ENCODE results near the gene FHAD1. TPM values are rescaled to one million over a fixed set of nuclear protein-coding genes. Genes with fewer than 3 reads are reported as not detected.

Gene FHAD1
- total RNA-seq, 4 donors from 2014 or later: 0.96 TPM; not detected in 3

DNA sequence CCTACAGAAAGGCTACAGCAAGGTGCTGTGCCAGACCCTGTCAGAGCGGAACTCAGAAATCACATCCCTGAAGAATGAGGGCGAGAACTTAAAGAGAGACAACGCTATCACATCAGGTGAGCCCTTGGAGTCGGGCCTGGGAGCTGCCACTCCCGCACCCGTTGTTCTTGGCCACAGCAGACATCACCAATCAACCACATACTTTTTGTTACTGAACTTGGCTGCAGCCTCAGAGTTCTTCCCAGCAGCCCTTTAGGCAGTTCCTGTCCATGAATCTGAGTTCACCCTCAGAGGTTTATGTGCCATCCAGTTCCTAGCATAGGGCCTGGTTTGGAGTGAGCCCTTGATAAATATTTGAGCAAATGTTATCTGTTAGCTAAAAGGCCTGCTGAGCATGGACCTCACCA lies 61.6 kb downstream of the FHAD1 start:
- no peak for ATAC-seq (ENCODE audit: low FRiP score)
- DNase-seq (ENCODE audit: low spot score): no peak
- TF ChIP-seq, protein P1, sequence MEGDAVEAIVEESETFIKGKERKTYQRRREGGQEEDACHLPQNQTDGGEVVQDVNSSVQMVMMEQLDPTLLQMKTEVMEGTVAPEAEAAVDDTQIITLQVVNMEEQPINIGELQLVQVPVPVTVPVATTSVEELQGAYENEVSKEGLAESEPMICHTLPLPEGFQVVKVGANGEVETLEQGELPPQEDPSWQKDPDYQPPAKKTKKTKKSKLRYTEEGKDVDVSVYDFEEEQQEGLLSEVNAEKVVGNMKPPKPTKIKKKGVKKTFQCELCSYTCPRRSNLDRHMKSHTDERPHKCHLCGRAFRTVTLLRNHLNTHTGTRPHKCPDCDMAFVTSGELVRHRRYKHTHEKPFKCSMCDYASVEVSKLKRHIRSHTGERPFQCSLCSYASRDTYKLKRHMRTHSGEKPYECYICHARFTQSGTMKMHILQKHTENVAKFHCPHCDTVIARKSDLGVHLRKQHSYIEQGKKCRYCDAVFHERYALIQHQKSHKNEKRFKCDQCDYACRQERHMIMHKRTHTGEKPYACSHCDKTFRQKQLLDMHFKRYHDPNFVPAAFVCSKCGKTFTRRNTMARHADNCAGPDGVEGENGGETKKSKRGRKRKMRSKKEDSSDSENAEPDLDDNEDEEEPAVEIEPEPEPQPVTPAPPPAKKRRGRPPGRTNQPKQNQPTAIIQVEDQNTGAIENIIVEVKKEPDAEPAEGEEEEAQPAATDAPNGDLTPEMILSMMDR (IDR thresholded peaks at IDR 0.05): no peak

- no peak for ATAC-seq (ENCODE audit: low FRiP score)
- TF ChIP-seq, protein P1 (IDR thresholded peaks at IDR 0.05): no peak
- no peak for DNase-seq (ENCODE audit: low spot score)
Observed at GRCh38 chr1:15309687-15310086, 62.7 kb downstream of the FHAD1 start.

DNA sequence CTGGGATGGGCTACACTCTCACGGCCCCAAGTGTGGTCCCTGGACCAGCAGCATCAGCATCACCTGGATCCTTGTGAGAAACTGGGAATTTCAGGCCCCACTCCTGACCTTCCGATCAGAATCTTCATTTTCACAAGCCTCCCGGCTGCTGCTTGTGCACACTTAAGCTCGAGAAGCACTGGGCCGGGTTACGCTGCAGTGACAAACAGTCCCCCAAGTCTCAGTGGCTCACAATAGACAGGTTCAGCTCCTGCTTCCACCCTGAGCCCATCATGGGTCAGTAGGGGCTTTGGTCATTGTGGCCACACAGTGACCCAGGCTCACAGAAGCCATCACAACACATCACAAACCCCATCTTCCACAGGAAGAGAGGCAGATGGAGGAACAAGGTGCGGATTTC lies 63.5 kb downstream of the FHAD1 start:
- TF ChIP-seq, protein P1 (IDR thresholded peaks at IDR 0.05): no peak
- ATAC-seq (ENCODE audit: low FRiP score): no peak
- no peak for DNase-seq (ENCODE audit: low spot score)

DNA sequence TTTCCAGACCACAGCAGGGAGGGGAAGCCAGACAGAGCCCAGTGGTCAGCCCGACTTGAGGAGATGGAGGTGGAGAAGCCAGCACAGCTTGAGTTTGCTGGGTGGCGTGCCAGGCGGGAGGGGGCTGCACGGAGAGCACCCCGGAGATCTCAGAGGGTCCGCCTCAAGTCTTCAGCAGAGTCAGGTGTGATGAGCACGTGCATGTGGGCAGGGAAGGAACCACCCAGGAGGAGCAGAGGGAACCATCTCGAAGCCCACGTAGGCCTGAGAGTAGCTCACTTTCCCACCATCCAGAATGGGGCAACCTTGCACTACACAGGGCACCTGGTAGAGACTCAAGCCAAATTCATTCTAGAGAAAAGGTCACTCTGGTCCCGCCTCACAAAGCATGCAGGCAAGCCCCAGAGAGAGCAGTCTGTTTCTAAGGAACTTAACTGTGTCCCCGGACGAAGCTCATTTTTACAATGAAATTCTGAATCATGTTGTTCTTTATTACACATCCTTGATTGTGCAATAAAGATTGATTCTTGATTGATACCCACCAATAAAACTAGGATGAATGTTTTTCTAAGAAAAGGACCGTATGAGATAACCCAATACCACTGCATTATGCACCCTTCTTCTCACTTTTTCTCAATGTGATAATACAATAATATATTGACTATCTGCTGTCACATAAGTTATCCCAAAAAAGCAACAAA lies 64.2 kb downstream of the FHAD1 start:
- no peak for DNase-seq (ENCODE audit: low spot score)
- ATAC-seq (ENCODE audit: low FRiP score): no peak
- TF ChIP-seq, protein P1 (IDR thresholded peaks at IDR 0.05): no peak

DNA sequence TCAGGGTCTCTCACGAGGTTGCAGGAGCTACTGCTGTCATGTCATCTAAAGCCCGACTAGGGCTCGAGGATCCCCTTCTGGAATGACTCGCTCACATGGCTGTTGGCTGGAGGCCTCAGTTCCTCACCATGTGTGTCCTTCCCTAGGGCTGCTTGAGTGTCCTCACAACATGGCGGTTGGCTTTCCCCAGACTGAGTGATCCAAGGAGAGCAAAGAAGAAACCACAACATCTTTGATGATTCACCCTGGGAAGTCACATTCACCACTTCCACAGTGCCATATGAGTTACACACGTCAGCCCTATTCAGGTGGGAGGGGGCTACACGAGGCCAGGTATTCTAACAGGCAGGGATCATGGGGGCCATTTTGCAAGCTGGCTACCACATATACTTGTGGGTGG lies 64.9 kb downstream of the FHAD1 start:
- TF ChIP-seq, protein P1 (IDR thresholded peaks at IDR 0.05): no peak
- DNase-seq (ENCODE audit: low spot score) (no peak), ATAC-seq (ENCODE audit: low FRiP score) (no peak)

DNA sequence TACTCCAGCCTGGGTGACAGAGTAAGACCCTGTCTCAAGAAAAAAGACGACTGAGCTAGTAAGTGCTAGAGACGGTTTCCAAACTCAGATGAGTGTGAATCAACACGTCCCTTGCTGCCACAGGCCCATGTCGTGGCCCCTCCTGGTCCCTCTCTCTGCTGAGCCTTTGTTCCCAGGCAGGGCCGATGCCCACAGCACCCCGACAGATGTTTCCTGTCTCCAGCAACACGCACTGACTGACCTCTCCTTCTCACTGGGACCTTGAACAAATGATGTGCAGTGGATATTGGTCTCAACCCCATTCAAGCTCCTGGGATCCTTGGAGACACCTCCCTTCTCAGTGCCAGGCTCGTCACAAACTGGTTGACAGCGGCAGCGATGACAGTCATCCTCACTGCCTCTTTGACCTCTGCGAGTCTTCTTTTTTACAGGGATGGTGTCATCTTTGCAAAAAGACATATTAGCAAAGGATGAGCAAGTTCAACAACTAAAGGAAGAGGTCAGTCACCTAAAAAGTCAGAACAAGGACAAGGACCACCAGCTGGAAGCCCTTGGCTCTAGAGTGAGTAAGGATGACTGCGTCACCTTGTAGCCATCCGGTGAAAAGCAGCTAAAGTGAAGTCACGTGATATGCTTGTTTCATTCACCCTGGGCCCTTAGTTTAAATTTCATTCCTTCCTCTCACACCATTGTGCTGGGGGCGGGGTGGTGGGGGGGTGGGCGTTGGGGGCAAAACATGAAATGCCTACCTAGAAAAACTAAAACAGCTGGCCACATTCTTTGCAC lies 65.8 kb downstream of the FHAD1 start:
- DNase-seq (ENCODE audit: low spot score) (no peak), ATAC-seq (ENCODE audit: low FRiP score) (no peak)
- TF ChIP-seq, protein P1 (IDR thresholded peaks at IDR 0.05): no peak
